Measurements from ENCODE around the gene MAPKAP1. TPM values are rescaled to one million over a fixed set of nuclear protein-coding genes. Genes with fewer than 3 reads are reported as not detected.

The MAPKAP1 gene
- total RNA-seq, 2 experiments from 2014 or later: 66.2 to 78.8 TPM

GRCh38 chr9:125426926-125427325, 280.1 kb downstream of the MAPKAP1 start:
- ChIA-PET POLR2A (no interaction called here), CTCF (ENCODE audit: unreplicated experiment) (interaction anchor here (0.7 kb wide), 1 partner anchor 56 kb away, joined by 4 read pairs; no protein-coding TSS in a partner anchor)
- Histone ChIP-seq H3K4me3 (ENCODE audit: low read depth, low read length, poor library complexity, severe bottlenecking) (no peak overlapping the region), H3K36me3 (ENCODE audit: insufficient read depth, low read length) (no peaks in the 10 kb centered on the region), H3K4me1 (ENCODE audit: insufficient read depth, low read length, poor library complexity, severe bottlenecking) (no peaks in the 10 kb centered on the region), H3K9me3 (ENCODE audit: low read length) (no peaks in the 10 kb centered on the region), H3K79me2 (ENCODE audit: insufficient read depth, low read depth, low read length) (no peaks in the 10 kb centered on the region), H4K20me1 (ENCODE audit: insufficient read depth, low read length) (no peaks in the 10 kb centered on the region), H3K9me2 (ENCODE audit: insufficient read depth, low read length) (no peaks in the 10 kb centered on the region), H3K27ac (ENCODE audit: low read depth, low read length, poor library complexity, severe bottlenecking) (no peak overlapping the region), H2AFZ (ENCODE audit: low read length) (no peak overlapping the region), H3K4me2 (ENCODE audit: low read length) (no peak overlapping the region)
- no peak for TF ChIP-seq EZH2phosphoT487 (IDR thresholded peaks at IDR 0.05; ENCODE audit: borderline replicate concordance, low read depth, low read length)
- TF ChIP-seq, protein P1, sequence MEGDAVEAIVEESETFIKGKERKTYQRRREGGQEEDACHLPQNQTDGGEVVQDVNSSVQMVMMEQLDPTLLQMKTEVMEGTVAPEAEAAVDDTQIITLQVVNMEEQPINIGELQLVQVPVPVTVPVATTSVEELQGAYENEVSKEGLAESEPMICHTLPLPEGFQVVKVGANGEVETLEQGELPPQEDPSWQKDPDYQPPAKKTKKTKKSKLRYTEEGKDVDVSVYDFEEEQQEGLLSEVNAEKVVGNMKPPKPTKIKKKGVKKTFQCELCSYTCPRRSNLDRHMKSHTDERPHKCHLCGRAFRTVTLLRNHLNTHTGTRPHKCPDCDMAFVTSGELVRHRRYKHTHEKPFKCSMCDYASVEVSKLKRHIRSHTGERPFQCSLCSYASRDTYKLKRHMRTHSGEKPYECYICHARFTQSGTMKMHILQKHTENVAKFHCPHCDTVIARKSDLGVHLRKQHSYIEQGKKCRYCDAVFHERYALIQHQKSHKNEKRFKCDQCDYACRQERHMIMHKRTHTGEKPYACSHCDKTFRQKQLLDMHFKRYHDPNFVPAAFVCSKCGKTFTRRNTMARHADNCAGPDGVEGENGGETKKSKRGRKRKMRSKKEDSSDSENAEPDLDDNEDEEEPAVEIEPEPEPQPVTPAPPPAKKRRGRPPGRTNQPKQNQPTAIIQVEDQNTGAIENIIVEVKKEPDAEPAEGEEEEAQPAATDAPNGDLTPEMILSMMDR (conservative IDR thresholded peaks at IDR 0.05; ENCODE audit: low read length): no peak
- DNase-seq (ENCODE audit: low spot score): no peak
- BruUV-seq (replicated peaks): no TSS peak
- intact Hi-C loops (cut with micrococcal nuclease; ENCODE audit: unreplicated experiment): loop anchor here (5.0 kb wide), 1 partner anchor 205 kb away; no protein-coding TSS in a partner anchor

DNA sequence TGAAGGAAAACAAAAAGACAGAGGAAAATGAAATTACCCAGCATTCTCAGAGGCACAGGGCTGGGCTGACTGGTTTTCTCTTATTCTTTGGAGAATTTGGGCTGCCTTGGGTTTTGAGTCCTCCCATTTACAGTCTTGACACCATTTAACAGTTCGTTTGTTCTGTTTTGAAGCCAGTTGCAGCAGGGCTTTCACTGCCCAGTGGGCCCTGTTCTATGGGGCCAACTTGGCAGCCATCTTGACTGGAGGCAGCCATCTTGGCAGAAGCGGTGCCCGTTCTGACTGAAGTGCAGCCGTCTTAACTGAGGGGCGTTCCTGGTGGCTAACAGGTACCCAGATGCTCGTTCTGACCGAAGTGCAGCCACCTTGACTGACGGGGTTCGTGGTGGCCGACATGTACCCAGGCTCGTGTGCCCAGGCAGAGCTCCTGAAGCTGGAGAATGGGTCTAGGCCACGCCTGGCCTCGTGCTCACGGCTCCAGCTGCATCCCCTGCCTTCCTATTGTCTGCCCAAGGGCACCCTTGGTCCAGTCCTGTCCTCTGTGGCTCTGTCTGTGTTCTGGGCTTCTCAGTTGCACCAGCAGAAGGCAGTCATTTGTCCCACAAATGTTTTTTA, 281.0 kb downstream of the MAPKAP1 start:
- no peak overlapping the region for H3K27ac ChIP-seq (ENCODE audit: low read depth, low read length, poor library complexity, severe bottlenecking)
- no peaks in the 10 kb centered on the region for H3K36me3 ChIP-seq (ENCODE audit: insufficient read depth, low read length)
- H3K9me2 ChIP-seq (ENCODE audit: insufficient read depth, low read length): no peaks in the 10 kb centered on the region
- H3K4me1 ChIP-seq (ENCODE audit: insufficient read depth, low read length, poor library complexity, severe bottlenecking): no peaks in the 10 kb centered on the region
- no peak overlapping the region for H3K4me3 ChIP-seq (ENCODE audit: low read depth, low read length, poor library complexity, severe bottlenecking)
- no peaks in the 10 kb centered on the region for H4K20me1 ChIP-seq (ENCODE audit: insufficient read depth, low read length)
- intact Hi-C loops (cut with micrococcal nuclease; ENCODE audit: unreplicated experiment): loop anchor here (5.0 kb wide), 1 partner anchor 206 kb away; no protein-coding TSS in a partner anchor
- H2AFZ ChIP-seq (ENCODE audit: low read length): peak overlapping the region; percentile 86
- no peaks in the 10 kb centered on the region for H3K9me3 ChIP-seq (ENCODE audit: low read length)
- no peaks in the 10 kb centered on the region for H3K79me2 ChIP-seq (ENCODE audit: insufficient read depth, low read depth, low read length)
- TF ChIP-seq, protein P1 (conservative IDR thresholded peaks at IDR 0.05; ENCODE audit: low read length): no peak
- TF ChIP-seq EZH2phosphoT487 (IDR thresholded peaks at IDR 0.05; ENCODE audit: borderline replicate concordance, low read depth, low read length): no peak
- ChIA-PET POLR2A (no interaction called here), CTCF (ENCODE audit: unreplicated experiment) (no interaction called here)
- H3K4me2 ChIP-seq (ENCODE audit: low read length): no peak overlapping the region
- BruUV-seq (replicated peaks): no TSS peak
- no peak for DNase-seq (ENCODE audit: low spot score)

DNA sequence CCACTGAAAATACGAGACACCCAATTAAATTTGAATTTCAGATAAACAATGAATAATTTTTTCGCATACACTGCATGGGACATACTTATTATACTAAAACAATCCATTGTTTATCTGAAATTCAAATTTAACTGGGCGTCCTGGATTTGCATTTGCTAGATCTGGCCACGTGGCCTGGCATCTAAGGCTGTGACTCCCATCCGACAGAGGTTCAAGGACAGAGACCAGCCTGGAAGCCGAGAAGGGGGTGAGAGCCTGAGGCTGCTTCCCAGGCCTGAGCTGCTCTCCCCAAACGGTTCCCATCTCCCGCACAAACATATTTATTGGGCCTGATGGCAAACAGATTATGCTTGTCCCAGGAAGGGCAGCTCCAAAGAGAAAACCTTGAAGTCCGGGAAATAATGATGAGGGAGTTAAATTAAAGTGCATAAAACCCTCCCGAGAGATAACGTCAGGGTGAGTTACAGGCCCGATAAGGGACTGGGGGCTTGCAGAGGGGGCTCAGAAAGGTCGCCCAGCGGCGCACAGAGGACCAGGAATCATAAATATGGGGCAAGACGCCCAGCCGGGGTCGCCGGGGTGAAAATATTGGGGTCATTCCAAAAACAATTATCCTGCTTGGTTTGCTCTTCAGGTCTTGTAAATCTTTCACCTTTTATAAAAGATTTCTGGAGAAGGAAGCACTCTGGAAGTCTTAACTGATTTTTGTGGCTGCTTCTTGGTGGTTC, 281.7 kb downstream of the MAPKAP1 start:
- intact Hi-C loops (cut with micrococcal nuclease; ENCODE audit: unreplicated experiment): loop anchor here (5.0 kb wide), 1 partner anchor 207 kb away; no protein-coding TSS in a partner anchor
- no peaks in the 10 kb centered on the region for H3K9me3 ChIP-seq (ENCODE audit: low read length)
- H3K9me2 ChIP-seq (ENCODE audit: insufficient read depth, low read length): no peaks in the 10 kb centered on the region
- DNase-seq (ENCODE audit: low spot score): no peak
- H4K20me1 ChIP-seq (ENCODE audit: insufficient read depth, low read length): no peaks in the 10 kb centered on the region
- H3K36me3 ChIP-seq (ENCODE audit: insufficient read depth, low read length): no peaks in the 10 kb centered on the region
- TF ChIP-seq, protein P1 (conservative IDR thresholded peaks at IDR 0.05; ENCODE audit: low read length): no peak
- TF ChIP-seq EZH2phosphoT487 (IDR thresholded peaks at IDR 0.05; ENCODE audit: borderline replicate concordance, low read depth, low read length): no peak
- H3K27ac ChIP-seq (ENCODE audit: low read depth, low read length, poor library complexity, severe bottlenecking): no peak overlapping the region
- no peaks in the 10 kb centered on the region for H3K79me2 ChIP-seq (ENCODE audit: insufficient read depth, low read depth, low read length)
- H3K4me3 ChIP-seq (ENCODE audit: low read depth, low read length, poor library complexity, severe bottlenecking): no peak overlapping the region
- ChIA-PET POLR2A (no interaction called here), CTCF (ENCODE audit: unreplicated experiment) (no interaction called here)
- no peaks in the 10 kb centered on the region for H3K4me1 ChIP-seq (ENCODE audit: insufficient read depth, low read length, poor library complexity, severe bottlenecking)
- peak overlapping the region; percentile 86 for H2AFZ ChIP-seq (ENCODE audit: low read length)
- no peak overlapping the region for H3K4me2 ChIP-seq (ENCODE audit: low read length)
- BruUV-seq (replicated peaks): no TSS peak
